ENCODE data around the gene AKR1C3. TPM values are rescaled to one million over a fixed set of nuclear protein-coding genes. Genes with fewer than 3 reads are reported as not detected.
"Not testable (repeated sequence)": the region's sequence is repeated elsewhere in the genome, so short reads cannot be mapped to it uniquely, and the experiment has no call there.

Gene AKR1C3
- total RNA-seq, 1 experiment from 2014 or later = 22.0 TPM

- DNase-seq (ENCODE audit: unreplicated experiment) = peak; percentile 23
- Mint-ChIP-seq H3K9me3 (ENCODE audit: unreplicated experiment) (no peaks in the 10 kb centered on the region), H3K27ac (ENCODE audit: low read depth, unreplicated experiment) (no peak overlapping the region), H3K4me1 (ENCODE audit: insufficient read depth, unreplicated experiment) (no peaks in the 10 kb centered on the region), H3K27me3 (ENCODE audit: insufficient read depth, unreplicated experiment) (no peaks in the 10 kb centered on the region), H3K36me3 (ENCODE audit: insufficient read depth, unreplicated experiment) (peaks cover 63% of the 10 kb centered on the region), H3K4me3 (ENCODE audit: unreplicated experiment) (no peak overlapping the region)
- no TSS peak for BruUV-seq (replicated peaks)
- intact Hi-C loops (cut with micrococcal nuclease) = no loop called here
- ChIA-PET POLR2A (interaction anchor here (1.5 kb wide), 1 partner anchor 292 kb away, joined by 3 read pairs; no protein-coding TSS in a partner anchor), CTCF (interaction anchor here (0.6 kb wide), 1 partner anchor 299 kb away, joined by 3 read pairs; the partner anchor contains the start of gene TUBAL3)
- no peak for TF ChIP-seq CTCF (IDR thresholded peaks at IDR 0.05; ENCODE audit: unreplicated experiment)
Measured at GRCh38 chr10:5105626-5106025, 11.4 kb downstream of the AKR1C3 start.

GRCh38 chr10:5106553-5106952 is 12.3 kb downstream of the AKR1C3 start:
- no peak for TF ChIP-seq CTCF (IDR thresholded peaks at IDR 0.05; ENCODE audit: unreplicated experiment)
- ChIA-PET CTCF (no interaction called here), POLR2A (interaction anchor here (0.5 to 1.5 kb wide), 3 partner anchors 7 to 291 kb away, joined by 3 read pairs; no protein-coding TSS in a partner anchor)
- Mint-ChIP-seq H3K27me3 (ENCODE audit: insufficient read depth, unreplicated experiment) (no peaks in the 10 kb centered on the region), H3K4me1 (ENCODE audit: insufficient read depth, unreplicated experiment) (no peaks in the 10 kb centered on the region), H3K4me3 (ENCODE audit: unreplicated experiment) (no peak overlapping the region), H3K36me3 (ENCODE audit: insufficient read depth, unreplicated experiment) (peaks cover 59% of the 10 kb centered on the region), H3K27ac (ENCODE audit: low read depth, unreplicated experiment) (no peak overlapping the region), H3K9me3 (ENCODE audit: unreplicated experiment) (no peaks in the 10 kb centered on the region)
- BruUV-seq (replicated peaks) = no TSS peak
- intact Hi-C loops (cut with micrococcal nuclease) = no loop called here
- DNase-seq (ENCODE audit: unreplicated experiment) = no peak

GRCh38 chr10:5107860-5108526 is 13.8 kb downstream of the AKR1C3 start:
- H3K36me3 Mint-ChIP-seq (ENCODE audit: insufficient read depth, unreplicated experiment) = peaks cover 45% of the 10 kb centered on the region
- no peak for TF ChIP-seq CTCF (IDR thresholded peaks at IDR 0.05; ENCODE audit: unreplicated experiment)
- ChIA-PET POLR2A (interaction anchor here (1.4 kb wide), 1 partner anchor 11 kb away, joined by 4 read pairs; no protein-coding TSS in a partner anchor), CTCF (no interaction called here)
- no peaks in the 10 kb centered on the region for H3K27me3 Mint-ChIP-seq (ENCODE audit: insufficient read depth, unreplicated experiment)
- no peaks in the 10 kb centered on the region for H3K9me3 Mint-ChIP-seq (ENCODE audit: unreplicated experiment)
- no TSS peak for BruUV-seq (replicated peaks)
- intact Hi-C loops (cut with micrococcal nuclease) = no loop called here
- no peak for DNase-seq (ENCODE audit: unreplicated experiment)
- no peak overlapping the region for H3K4me3 Mint-ChIP-seq (ENCODE audit: unreplicated experiment)
- no peaks in the 10 kb centered on the region for H3K4me1 Mint-ChIP-seq (ENCODE audit: insufficient read depth, unreplicated experiment)
- H3K27ac Mint-ChIP-seq (ENCODE audit: low read depth, unreplicated experiment) = no peak overlapping the region

GRCh38 chr10:5108658-5109416 is 14.6 kb downstream of the AKR1C3 start:
- no peaks in the 10 kb centered on the region for H3K9me3 Mint-ChIP-seq (ENCODE audit: unreplicated experiment)
- no peak for TF ChIP-seq CTCF (IDR thresholded peaks at IDR 0.05; ENCODE audit: unreplicated experiment)
- BruUV-seq (replicated peaks) = no TSS peak
- H3K36me3 Mint-ChIP-seq (ENCODE audit: insufficient read depth, unreplicated experiment) = peaks cover 37% of the 10 kb centered on the region
- DNase-seq (ENCODE audit: unreplicated experiment) = no peak
- intact Hi-C loops (cut with micrococcal nuclease) = no loop called here
- no peak overlapping the region for H3K27ac Mint-ChIP-seq (ENCODE audit: low read depth, unreplicated experiment)
- H3K4me1 Mint-ChIP-seq (ENCODE audit: insufficient read depth, unreplicated experiment) = no peaks in the 10 kb centered on the region
- ChIA-PET POLR2A (no interaction called here), CTCF (no interaction called here)
- H3K4me3 Mint-ChIP-seq (ENCODE audit: unreplicated experiment) = no peak overlapping the region
- no peaks in the 10 kb centered on the region for H3K27me3 Mint-ChIP-seq (ENCODE audit: insufficient read depth, unreplicated experiment)

- H3K9me3 Mint-ChIP-seq (ENCODE audit: unreplicated experiment); DNase-seq (ENCODE audit: unreplicated experiment); BruUV-seq (replicated peaks); CTCF ChIA-PET; H3K4me3 Mint-ChIP-seq (ENCODE audit: unreplicated experiment); intact Hi-C loops (cut with micrococcal nuclease); H3K4me1 Mint-ChIP-seq (ENCODE audit: insufficient read depth, unreplicated experiment); H3K27ac Mint-ChIP-seq (ENCODE audit: low read depth, unreplicated experiment); POLR2A ChIA-PET; H3K27me3 Mint-ChIP-seq (ENCODE audit: insufficient read depth, unreplicated experiment): not testable (repeated sequence)
- peaks cover 32% of the 10 kb centered on the region for H3K36me3 Mint-ChIP-seq (ENCODE audit: insufficient read depth, unreplicated experiment)
Measured at GRCh38 chr10:5109861-5110260, 15.6 kb downstream of the AKR1C3 start.
